Adipocyte (in vitro differentiated cells): Measurements from ENCODE around the gene NCR1.
"Not testable (repeated sequence)": the region's sequence is repeated elsewhere in the genome, so short reads cannot be mapped to it uniquely, and the experiment has no call there.

Source experiments
- DNase-seq: peaks from one replicate; pipeline ENCODE4 v3.0.0-alpha.2; 2015; ENCODE audit warnings: low read depth
- H3K27me3 ChIP-seq: replicated peaks from 2 replicates; pipeline ENCODE4 v1.7.0; 2013; ENCODE audit warnings: mild to moderate bottlenecking, low read length, moderate library complexity; ENCODE audit not compliant: control insufficient read depth, insufficient read depth
- H3K36me3 ChIP-seq: 2 replicates; pipeline ENCODE4 v1.7.0; 2013; ENCODE audit warnings: low read length, mild to moderate bottlenecking, moderate library complexity; ENCODE audit not compliant: control insufficient read depth, insufficient read depth, severe bottlenecking
- H3K4me1 ChIP-seq: 2 replicates; pipeline ENCODE4 v1.7.0; 2013; ENCODE audit warnings: mild to moderate bottlenecking, low read length, moderate library complexity; ENCODE audit not compliant: control insufficient read depth, insufficient read depth
- H3K4me3 ChIP-seq: 2 replicates; pipeline ENCODE4 v1.7.0; 2013; ENCODE audit warnings: mild to moderate bottlenecking, low read length, moderate library complexity
- H3K9ac ChIP-seq: 2 replicates; pipeline ENCODE4 v1.7.0; 2013; ENCODE audit warnings: mild to moderate bottlenecking, low read length, moderate library complexity
- H3K9me3 ChIP-seq: 2 replicates; pipeline ENCODE4 v1.7.0; 2013; ENCODE audit warnings: mild to moderate bottlenecking, low read length, moderate library complexity; ENCODE audit not compliant: control insufficient read depth

The NCR1 gene

DNA sequence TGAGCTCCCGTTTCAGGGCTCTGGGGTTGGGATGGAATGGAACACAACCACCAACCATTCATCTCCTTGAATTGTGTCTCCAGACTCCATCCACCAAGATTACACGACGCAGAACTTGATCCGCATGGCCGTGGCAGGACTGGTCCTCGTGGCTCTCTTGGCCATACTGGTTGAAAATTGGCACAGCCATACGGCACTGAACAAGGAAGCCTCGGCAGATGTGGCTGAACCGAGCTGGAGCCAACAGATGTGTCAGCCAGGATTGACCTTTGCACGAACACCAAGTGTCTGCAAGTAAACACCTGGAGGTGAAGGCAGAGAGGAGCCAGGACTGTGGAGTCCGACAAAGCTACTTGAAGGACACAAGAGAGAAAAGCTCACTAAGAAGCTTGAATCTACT lies 16.4 kb upstream of the NCR1 start:
- Histone ChIP-seq H3K9me3 (no peaks in the 10 kb centered on the region), H3K27me3 (no peaks in the 10 kb centered on the region), H3K36me3 (no peaks in the 10 kb centered on the region), H3K4me3 (no peak overlapping the region), H3K9ac (no peak overlapping the region), H3K4me1 (no peaks in the 10 kb centered on the region)
- DNase-seq: no peak

DNA sequence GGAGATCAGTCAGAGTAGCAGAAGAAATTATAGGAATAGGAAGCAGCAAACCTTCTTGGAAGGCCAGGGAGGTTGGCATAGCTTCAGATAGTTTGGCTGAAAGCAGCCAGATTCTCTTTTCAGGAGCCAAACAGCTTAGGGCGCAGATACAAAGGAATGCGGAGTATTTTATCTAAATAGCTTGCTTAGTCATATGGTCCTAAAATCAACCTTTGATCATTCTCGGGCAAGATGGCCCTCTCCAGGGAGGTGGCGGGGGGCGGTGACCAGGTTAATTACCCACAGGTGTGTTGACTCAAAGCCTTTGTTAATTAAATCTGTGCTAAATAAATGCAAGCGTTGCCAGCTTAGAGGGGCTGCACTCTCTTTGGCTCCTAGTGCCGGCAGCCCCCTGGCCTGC lies 12.5 kb upstream of the NCR1 start:
- no peaks in the 10 kb centered on the region for H3K36me3 ChIP-seq
- no peaks in the 10 kb centered on the region for H3K9me3 ChIP-seq
- H3K9ac ChIP-seq: no peak overlapping the region
- DNase-seq: no peak
- no peak overlapping the region for H3K4me3 ChIP-seq
- no peaks in the 10 kb centered on the region for H3K27me3 ChIP-seq
- no peaks in the 10 kb centered on the region for H3K4me1 ChIP-seq

DNA sequence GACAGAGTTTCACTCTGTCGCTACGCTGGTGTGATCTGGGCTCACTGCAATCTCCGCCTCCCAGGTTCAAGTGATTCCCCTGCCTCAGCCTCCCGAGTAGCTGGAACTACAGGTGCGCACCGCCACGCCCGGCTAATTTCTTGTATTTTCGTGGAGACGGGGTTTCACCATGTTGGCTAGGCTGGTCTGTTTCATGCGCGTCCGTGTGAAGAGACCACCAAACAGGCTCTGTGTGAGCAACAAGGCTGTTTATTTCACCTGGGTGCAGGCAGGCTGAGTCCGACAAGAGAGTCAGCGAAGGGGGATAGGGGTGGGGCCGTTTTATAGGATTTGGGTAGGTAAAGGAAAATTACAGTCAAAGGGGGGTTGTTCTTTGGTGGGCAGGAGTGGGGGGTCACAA lies 11.8 kb upstream of the NCR1 start:
- not testable (repeated sequence) for H3K36me3 ChIP-seq, H3K4me3 ChIP-seq, H3K27me3 ChIP-seq, H3K9me3 ChIP-seq, H3K9ac ChIP-seq, H3K4me1 ChIP-seq, DNase-seq

DNA sequence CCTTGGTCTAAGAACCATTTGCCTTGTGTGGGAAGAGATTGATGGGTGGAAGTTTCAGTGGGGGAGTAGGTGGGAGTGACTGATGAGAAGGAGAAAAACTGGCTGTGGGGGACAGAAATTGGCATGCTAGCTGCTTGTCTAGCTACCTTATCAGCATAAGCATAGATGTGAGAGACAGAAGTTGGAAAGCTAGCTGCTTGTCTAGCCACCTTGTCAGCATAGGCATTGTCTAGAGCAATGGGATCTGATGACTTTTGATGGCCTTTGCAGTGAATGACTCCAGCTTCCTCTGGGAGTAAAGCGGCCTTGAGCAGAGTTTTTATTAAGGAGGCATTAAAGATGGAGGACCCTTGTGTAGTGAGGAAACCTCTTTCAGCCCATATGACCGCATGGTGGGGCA lies 9.9 kb upstream of the NCR1 start:
- H3K9me3 ChIP-seq: no peaks in the 10 kb centered on the region
- H3K9ac ChIP-seq: no peak overlapping the region
- H3K4me1 ChIP-seq: no peaks in the 10 kb centered on the region
- no peaks in the 10 kb centered on the region for H3K27me3 ChIP-seq
- no peak for DNase-seq
- no peak overlapping the region for H3K4me3 ChIP-seq
- H3K36me3 ChIP-seq: no peaks in the 10 kb centered on the region

DNA sequence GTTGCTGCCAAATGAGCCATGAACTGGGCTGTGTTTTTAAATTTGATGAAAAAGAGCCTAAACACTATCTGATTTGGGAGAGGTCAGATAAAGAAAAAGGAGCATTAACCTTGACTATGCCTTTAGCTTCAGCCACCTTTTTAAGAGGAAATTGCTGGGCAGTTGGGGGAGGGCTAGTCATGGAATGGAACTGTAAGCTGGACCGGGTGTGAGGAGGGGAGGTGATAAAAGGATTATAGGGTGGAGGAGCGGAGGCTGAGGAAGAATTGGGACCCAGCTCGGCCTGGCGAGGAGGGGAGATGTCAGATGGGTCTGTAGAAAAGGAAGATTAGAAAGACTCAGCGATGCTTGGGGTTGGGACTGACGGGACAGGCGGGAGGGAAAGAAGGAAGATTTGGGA lies 7.3 kb upstream of the NCR1 start:
- not testable (repeated sequence) for H3K27me3 ChIP-seq, H3K9ac ChIP-seq, H3K9me3 ChIP-seq, H3K4me3 ChIP-seq, DNase-seq, H3K36me3 ChIP-seq, H3K4me1 ChIP-seq

DNA sequence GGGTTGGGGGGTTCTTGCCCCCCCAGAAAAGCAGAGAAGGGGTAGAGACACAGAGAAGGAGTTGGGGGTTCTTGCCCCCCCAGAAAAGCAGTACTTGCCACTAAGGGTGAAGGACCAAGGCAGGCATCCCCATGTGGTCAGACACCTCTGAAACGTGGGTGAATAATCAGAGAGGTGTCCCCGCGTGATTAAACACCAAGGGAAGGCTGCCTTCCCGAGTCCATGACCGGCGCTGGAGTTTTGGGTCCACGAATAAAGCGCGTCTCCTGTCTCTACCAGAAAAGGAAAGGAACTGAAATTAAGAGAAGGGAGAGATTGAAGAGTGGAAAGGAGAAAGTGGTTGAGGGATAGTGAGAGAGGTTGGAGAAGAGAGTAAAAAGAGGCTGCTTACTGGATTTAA lies 6.3 kb upstream of the NCR1 start:
- H3K4me3 ChIP-seq: not testable (repeated sequence)

DNA sequence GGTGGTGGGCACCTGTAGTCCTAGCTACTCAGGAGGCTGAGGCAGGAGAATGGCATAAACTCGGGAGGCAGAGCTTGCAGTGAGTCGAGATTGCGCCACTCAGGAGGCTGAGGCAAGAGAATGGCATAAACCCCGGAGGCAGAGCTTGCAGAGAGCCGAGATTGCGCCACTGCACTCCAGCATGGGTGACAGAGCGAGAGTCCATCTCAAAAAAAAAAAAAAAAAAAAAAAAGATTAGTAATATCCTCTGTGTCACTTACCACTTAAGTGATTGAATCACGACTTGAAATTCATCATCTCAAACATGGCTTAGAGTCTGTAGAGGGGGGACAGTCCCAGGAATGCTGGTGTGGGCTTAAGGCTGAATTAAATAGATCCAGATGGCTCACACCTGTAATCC lies 4.8 kb upstream of the NCR1 start:
- H3K36me3 ChIP-seq, H3K9ac ChIP-seq, H3K9me3 ChIP-seq, H3K4me3 ChIP-seq, DNase-seq, H3K4me1 ChIP-seq, H3K27me3 ChIP-seq: not testable (repeated sequence)

More for the DNA sequence above, 6.3 kb upstream of the NCR1 start:
- not testable (repeated sequence) for H3K4me1 ChIP-seq, H3K9me3 ChIP-seq, H3K9ac ChIP-seq, H3K27me3 ChIP-seq, H3K36me3 ChIP-seq, DNase-seq

DNA sequence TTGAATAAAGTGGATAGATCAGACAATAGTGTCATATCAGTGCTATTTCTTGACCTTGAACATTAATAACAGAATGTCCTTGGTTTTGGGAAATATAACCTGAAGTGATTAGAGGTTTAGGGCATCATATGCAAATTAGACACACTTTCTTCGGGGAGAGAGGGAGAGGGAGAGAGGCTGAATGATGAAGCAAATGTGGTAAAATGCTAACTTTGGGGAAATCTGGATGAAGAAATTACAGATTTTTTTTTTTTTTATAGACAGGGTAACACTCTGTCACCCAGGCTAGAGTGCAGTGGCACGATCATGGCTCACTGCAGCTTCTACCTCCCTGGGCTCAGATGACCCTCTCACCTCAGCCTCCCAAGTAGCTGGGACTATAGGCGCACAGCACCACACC lies 3.9 kb upstream of the NCR1 start:
- Histone ChIP-seq H3K36me3 (no peaks in the 10 kb centered on the region), H3K9ac (no peak overlapping the region), H3K4me3 (no peak overlapping the region), H3K9me3 (no peaks in the 10 kb centered on the region), H3K4me1 (no peaks in the 10 kb centered on the region), H3K27me3 (no peaks in the 10 kb centered on the region)
- no peak for DNase-seq

DNA sequence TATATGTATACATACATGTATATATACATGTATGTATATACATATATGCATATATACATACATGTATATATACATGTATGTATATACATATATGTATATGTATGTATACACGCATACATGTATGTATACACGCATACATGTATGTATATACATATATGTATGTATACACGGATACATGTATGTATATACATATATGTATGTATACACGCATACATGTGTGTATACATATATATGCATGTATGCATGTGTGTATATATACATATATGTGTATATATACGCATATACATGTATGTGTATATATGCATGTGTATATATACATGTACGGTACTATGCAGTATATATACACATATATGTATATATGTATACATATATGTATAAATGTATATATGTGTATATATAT lies 2.6 kb upstream of the NCR1 start:
- Histone ChIP-seq H3K9me3 (no peaks in the 10 kb centered on the region), H3K4me3 (no peak overlapping the region), H3K27me3 (no peaks in the 10 kb centered on the region), H3K4me1 (no peaks in the 10 kb centered on the region), H3K9ac (no peak overlapping the region), H3K36me3 (no peaks in the 10 kb centered on the region)
- no peak for DNase-seq

DNA sequence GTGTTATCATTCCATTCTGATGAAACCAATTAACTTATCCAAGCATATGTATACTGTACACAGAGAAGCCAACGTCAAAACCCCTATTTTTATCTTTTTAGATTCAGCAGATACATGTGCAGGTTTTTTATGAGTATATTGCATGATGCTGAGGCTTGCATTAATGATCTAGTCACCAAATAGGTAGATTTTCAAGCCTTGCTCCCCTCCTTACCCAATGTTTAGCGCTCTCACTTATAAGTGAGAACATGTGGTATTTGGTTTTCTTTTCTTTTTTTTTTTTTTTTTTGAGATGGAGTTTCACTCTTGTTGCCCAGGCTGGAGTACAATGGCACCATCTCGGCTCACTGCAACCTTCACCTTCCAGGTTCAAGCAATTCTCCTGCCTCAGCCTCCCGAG lies 1.7 kb upstream of the NCR1 start:
- not testable (repeated sequence) for H3K9me3 ChIP-seq, H3K27me3 ChIP-seq, H3K4me1 ChIP-seq, DNase-seq, H3K9ac ChIP-seq, H3K4me3 ChIP-seq, H3K36me3 ChIP-seq

DNA sequence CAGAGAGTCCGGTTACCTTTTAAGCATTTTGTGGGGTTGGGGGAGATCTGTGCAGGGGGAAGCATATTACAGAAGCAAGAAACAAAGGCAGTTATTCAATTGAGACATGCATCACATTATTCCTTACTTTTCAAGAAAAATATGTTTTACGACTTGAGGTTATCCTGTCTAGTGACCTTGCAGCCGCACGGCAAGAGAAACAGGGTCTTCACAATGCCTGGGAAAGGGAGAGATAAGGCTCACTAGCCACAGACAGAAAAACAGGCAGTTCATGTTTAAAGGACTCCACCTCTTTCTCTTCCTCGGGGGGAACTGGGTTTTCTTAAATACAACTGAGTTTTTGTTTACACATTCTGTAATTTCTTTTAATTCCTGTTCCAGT lies 536 bp upstream of the NCR1 start:
- no peaks in the 10 kb centered on the region for H3K4me1 ChIP-seq
- no peak for DNase-seq

DNA sequence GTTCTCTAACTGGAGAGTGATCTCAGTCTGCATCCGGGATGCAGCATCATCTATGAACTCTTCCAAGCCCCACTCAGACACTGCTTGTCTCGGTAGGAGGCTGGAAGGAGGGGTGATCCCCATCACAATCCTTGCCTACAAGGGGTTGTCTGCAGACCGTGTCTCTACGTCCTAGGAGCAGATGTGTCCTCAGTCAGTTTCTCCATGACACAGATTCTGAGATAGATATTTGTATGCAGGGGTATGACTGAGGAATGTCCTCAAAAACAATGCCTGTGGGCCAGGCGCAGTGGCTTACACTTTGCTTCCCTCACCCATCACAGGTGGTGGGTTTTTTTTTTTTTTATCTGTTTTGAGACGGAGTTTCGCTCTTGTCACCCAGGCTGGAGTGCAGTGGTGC lies 871 bp downstream of the NCR1 start:
- DNase-seq: no peak
- Histone ChIP-seq H3K9me3 (no peaks in the 10 kb centered on the region), H3K9ac (no peak overlapping the region), H3K36me3 (no peaks in the 10 kb centered on the region), H3K4me1 (no peaks in the 10 kb centered on the region), H3K4me3 (no peak overlapping the region), H3K27me3 (no peaks in the 10 kb centered on the region)

More for the DNA sequence above, 536 bp upstream of the NCR1 start:
- Histone ChIP-seq H3K27me3 (no peaks in the 10 kb centered on the region), H3K4me3 (no peak overlapping the region), H3K9ac (no peak overlapping the region), H3K9me3 (no peaks in the 10 kb centered on the region), H3K36me3 (no peaks in the 10 kb centered on the region)
